ENCODE data around the gene CFTR.
"Not testable (repeated sequence)": the region's sequence is repeated elsewhere in the genome, so short reads cannot be mapped to it uniquely, and the experiment has no call there.

CFTR gene

DNA sequence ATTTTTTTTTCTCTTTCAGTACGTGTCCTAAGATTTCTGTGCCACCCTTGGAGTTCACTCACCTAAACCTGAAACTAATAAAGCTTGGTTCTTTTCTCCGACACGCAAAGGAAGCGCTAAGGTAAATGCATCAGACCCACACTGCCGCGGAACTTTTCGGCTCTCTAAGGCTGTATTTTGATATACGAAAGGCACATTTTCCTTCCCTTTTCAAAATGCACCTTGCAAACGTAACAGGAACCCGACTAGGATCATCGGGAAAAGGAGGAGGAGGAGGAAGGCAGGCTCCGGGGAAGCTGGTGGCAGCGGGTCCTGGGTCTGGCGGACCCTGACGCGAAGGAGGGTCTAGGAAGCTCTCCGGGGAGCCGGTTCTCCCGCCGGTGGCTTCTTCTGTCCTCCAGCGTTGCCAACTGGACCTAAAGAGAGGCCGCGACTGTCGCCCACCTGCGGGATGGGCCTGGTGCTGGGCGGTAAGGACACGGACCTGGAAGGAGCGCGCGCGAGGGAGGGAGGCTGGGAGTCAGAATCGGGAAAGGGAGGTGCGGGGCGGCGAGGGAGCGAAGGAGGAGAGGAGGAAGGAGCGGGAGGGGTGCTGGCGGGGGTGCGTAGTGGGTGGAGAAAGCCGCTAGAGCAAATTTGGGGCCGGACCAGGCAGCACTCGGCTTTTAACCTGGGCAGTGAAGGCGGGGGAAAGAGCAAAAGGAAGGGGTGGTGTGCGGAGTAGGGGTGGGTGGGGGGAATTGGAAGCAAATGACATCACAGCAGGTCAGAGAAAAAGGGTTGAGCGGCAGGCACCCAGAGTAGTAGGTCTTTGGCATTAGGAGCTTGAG lies at the start of gene CFTR:
TSS of gene CFTR (plus strand) at position 801 of the 830 bp plus-strand sequence. CDS start 70 bp downstream, outside the sequence.
- no peak for DNase-seq

DNA sequence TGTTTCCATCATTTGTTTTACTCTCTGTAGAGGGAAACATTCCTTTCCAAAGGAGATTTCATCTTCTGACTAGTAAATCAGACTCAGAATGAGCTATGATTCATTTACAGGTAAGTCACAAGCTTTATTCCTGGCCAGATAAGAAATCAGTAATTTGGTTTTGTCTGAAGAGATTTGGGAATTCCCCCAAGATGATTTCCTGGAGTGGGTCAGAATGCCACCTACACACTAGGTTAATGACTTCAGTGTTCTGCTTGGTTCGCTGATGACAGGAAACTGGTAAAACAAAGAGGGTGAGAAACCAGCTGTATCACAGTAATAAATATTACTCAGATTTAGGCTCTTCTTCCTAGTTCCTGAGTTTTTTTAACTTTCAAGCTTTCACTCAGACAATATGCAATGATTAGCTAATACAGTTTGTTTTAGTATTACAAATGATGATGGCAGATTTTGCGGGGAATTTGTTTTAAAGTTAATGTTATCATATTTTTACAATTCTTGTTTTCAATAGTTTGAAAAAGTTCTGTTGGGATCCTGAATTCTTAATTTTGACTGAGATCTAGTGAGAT lies 44.3 kb upstream of the CFTR start:
- DNase-seq: no peak

DNA sequence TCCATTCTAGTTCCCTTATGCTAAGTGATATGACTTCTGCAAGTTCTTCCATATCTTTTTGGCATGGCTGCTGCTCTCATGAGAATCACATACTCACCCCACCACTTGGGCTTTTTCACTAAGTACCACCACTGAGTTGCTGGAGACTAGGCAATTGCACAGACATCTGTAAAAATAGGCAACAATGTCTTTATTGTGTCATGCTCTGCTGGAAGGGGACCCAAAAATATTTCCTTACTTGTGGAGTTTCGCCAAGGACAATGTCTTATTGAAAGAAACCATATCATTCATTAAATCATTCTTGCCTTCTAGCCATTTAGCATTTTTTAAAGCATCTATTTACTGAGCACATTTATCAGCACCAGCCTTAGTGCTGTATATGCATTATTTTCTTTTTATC lies 35.2 kb upstream of the CFTR start:
- no peak for DNase-seq

DNA sequence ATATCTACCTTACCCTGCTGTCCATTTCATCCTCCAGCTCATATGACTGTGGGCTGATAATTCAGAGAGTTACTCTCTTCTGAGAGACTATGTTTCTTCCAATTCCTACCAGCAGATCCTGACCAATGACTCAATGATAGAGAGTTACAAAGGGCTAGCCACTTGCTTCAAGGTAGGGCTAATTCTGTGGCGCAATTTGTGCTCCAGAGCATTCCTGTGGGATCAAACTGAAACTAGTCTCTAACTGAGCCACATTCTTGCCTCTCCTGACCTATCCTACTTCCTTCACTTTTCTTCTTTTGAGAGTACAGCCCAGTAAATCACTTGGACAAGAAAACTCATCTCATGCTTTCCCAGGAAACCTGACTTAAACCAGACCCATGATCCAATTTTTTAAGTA lies 34.6 kb upstream of the CFTR start:
- no peak for DNase-seq

DNA sequence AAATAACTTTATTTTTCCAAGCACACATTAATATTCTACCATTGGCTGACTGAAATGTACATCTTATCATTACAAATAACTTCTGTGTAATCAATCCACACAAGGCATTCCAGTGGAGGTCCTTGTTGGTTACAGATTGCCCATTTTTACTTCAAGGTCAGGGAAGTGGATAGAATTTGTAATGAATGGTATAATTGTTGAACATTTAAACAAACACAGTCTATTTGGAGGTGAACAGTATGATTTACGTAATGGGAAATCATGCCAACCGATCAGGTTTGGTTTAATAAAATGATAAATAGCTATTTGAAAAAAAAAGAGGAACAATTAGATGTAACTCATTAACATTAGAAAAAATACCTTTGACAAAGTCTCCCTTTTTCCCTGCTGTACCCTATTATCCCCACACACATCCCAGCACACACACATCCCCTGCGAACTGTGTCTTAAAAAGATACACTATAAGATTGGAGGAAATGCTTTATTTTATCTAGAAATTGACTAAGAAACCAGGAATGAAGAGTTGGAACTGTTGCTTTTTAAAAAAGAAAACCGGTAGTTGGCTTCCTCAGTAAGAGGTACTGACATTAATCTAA lies 33.5 kb upstream of the CFTR start:
- no peak for DNase-seq

DNA sequence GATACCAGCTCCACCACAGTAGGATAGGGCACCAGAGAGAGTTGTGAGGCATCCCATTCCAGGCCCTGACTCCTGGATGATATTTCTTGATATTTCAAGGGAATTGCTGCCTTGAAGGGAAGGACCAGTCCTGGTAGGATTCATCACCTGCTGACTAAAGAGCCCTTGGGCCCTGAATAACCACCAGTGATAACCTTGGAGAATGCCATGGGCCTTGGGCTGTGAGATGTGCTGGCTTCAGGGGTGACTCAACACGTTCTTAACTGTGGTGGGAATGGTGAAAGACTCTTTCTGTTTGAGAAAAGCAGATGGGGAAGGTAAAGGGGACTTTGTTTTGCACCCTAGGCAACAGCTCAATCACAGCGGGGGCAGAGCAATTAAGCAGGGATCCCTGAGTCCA lies 31.2 kb upstream of the CFTR start:
- no peak for DNase-seq

DNA sequence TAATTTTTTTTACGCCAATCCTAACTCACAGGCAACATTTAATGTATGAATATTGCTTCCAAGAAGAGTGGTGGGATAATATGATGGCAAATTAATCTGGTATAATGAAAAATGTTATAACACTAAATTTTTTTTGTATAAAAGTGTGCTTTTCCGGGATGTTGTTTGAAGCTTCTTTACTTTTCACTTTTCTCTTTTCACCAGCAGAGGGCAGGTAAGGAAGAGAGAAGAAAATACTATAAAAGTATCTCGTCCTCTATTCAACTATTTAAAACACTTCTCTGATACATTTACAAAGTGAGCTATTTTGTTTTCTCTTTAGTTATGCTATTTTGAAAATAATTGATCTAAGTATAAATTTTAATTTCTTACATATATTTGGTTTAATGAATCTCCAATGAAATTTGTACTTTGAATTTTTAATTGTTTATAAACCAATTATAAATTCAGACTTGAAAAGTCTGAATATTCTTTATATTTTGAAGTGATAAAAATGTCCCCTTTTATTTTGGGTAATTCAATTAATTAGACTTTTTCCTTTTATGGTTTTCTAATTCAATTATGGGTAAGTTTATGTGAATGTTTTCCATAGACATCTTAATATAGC lies 20.7 kb upstream of the CFTR start:
- DNase-seq: no peak

DNA sequence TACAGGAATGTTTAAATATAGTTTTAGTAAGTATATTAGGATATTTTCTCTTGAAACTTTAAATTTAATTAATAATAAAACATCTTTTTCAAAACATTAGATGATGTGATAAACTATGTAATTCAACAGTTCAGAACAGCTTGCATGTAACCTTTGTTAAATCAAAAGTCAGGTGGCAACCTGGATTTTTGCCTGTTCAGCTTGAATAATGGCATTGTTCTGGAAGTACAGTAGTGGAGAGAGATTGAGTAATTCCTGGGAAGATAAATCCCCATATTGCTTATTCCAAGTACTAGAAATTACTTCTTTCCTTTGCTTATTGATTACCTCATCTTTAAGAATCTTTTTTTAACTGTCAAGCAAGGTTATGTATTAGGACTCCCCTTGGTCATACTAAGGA lies 20.1 kb upstream of the CFTR start:
- no peak for DNase-seq

DNA sequence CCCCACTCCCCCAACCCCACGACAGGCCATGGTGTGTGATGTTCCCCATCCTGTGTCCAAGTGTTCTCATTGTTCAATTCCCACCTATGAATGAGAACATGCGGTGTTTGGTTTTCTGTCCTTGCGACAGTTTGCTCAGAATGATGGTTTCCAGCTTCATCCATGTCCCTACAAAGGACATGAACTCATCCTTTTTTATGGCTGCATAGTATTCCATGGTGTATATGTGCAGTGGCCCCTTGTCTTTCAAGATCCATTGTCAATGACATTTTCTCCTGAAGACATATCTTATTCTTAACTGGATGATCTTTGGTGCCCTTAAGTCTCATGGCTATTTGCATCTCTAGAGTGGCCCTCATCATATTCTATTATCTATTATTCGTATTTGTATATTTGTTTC lies 19.0 kb upstream of the CFTR start:
- DNase-seq: not testable (repeated sequence)

DNA sequence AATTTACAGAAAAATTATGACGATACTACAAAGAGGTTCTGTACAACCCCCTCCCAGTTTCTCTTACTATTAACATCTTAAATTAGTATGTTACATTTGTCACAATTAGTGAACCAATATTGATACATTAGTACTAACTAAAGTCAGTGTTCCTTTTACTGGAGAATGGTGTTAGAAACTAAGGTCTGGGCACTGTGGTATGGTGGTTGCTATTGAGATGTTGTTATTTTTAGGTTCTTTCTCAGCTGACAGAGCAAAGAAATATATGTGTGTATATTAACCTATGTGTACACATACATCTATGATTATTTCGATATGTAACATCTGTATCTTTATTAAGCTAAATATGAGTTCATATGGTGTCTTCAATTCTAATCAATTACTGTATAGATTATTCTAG lies 11.7 kb upstream of the CFTR start:
- DNase-seq: no peak

DNA sequence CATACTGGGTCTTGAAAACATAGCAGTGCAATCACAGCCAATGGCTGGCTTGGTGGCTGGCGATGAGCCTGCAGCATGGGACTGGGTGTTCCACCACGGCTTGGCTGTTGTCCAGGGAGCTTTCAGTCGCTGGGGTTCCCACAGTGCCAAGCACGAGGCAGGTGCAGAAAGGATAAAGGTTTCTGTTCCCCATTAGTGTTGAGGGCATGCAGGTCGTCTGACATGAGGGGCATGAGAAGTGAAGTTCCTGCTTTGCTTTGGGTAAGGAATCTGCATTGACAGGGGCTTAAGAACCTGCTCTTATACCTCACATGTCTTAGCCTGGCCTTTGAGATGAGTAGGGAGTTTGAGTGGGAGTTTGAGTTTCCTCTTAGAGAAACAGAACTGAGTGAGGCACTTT lies 9.0 kb upstream of the CFTR start:
- DNase-seq: no peak

DNA sequence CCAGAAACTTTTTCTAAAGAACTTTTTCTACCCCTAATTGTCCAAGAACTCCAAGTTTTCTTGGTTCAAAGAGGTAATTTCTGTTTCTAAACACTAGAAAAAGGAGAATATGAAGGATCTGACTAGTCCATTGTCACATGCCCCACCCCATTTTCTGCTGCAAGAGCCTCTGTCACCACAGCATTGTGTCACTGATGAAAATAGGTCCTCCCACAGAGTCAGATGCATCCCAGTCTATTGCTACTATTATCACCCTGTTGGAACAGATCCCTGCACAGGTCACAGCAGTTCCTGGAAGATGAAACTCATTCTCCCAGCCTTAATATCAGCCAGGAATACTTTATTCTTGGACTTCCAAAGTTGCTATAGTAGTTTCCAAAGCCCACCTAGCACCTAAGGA lies 7.5 kb upstream of the CFTR start:
- DNase-seq: no peak

DNA sequence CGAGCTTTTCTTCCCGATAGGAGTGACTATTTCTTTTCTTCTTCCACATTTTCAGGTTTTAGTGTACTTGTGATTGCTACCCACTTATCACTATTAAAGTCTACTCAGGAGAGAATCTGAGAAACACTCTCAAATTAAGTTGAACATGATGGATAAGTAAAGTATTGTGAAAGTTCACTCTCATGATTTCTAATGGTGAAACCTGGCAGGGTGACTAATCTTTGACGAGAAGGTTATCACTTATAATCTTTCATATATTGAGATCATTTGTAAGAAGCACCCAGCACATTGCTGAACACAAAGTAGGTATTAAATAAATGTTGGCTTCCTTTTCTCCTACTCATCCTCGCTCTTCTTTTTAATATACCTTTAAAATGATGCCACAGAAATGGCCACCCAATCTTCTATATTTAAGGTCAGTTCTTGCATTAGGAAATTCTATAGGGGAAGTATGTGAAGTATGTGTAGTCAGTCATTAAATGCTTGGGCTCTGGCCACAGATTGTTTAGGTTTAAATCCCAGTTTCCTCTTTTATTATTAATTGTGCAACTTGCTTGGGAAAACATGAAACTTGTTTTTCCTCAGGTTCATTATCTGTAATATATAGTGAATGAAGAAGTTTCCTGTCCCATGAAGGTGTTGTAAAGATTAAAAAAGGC lies 3.1 kb upstream of the CFTR start:
- DNase-seq: no peak

DNA sequence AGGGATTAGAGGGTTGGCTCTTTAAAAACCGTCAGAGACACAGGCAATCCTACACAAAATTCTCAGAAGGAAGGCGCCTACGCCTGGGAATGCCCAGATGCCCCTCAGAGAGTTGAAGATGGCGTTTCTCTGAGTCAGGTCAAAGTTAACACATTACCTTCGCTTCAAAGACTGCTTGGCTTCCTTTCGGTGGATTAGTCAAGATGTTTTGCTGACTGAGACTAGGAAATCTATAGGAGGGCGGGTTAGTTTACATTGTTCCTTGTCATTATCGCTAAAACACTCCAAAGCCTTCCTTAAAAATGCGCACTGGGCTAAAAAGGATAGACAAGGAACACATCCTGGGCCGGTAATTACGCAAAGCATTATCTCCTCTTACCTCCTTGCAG lies 995 bp upstream of the CFTR start:
- DNase-seq: no peak

DNA sequence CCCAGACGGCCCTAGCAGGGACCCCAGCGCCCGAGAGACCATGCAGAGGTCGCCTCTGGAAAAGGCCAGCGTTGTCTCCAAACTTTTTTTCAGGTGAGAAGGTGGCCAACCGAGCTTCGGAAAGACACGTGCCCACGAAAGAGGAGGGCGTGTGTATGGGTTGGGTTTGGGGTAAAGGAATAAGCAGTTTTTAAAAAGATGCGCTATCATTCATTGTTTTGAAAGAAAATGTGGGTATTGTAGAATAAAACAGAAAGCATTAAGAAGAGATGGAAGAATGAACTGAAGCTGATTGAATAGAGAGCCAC lies 184 bp downstream of the CFTR start:
- no peak for DNase-seq

DNA sequence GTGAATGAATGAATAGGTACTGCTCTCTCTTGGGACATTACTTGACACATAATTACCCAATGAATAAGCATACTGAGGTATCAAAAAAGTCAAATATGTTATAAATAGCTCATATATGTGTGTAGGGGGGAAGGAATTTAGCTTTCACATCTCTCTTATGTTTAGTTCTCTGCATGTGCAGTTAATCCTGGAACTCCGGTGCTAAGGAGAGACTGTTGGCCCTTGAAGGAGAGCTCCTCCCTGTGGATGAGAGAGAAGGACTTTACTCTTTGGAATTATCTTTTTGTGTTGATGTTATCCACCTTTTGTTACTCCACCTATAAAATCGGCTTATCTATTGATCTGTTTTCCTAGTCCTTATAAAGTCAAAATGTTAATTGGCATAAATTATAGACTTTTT lies 1.2 kb downstream of the CFTR start:
- DNase-seq: no peak

DNA sequence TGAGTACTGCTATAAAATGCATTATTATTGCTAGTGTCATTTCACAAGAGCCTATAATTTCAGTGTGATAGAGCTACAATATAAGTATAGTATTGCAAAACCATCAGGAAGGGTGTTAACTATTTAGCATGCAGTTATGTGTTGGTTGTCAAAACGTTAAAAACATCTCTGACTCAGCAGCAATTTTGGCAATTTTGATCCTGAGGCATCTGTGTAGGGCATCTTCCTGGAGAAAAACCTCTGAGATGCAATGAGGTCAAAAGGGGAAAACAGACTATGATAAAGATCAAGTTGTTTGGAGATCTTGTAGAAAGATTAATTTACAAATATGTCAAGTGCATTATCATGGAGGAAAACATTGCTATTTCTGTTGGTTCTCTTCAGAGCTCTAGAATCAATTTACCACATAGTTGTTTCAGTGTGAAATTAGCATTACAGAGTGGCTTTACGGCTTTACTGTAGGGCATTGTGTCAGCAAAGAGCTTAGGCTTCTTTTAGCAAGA lies 5.3 kb downstream of the CFTR start:
- no peak for DNase-seq

DNA sequence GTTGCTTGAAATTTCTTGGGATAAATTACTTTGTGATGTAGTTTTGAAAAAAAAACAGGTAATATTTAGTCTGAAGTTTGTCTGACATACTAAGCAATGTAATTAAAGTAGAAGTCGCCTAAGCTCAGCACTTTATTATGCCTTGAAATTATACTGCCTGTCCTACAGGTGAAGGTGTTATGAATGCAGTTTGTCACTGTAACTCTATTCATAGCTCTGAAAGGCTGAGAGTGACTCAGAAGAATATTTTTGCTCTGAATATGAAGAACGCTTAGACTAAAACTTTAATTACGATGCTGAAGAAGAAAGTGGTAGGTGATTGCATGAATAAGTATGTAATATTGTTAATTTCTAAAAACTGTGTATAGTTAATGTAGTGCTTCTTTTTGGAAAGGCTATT lies 9.2 kb downstream of the CFTR start:
- no peak for DNase-seq

DNA sequence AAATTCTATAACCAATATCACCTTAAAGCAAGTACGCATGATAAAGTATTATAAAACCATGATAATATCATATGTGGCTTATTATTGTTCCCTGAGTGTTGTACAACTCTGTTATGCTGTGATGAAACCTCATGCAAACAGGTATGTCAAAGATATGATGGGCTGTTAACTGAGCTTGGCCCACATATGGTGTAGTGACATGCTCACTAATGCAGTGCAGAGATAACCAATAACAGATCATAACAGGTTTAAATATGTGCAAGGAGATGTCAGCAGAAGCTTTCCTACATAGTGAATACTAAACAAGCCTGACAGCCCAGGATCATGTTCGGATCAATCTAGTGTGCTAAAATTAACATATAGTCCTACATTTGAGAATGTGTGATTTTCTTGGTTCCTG lies 9.6 kb downstream of the CFTR start:
- no peak for DNase-seq

DNA sequence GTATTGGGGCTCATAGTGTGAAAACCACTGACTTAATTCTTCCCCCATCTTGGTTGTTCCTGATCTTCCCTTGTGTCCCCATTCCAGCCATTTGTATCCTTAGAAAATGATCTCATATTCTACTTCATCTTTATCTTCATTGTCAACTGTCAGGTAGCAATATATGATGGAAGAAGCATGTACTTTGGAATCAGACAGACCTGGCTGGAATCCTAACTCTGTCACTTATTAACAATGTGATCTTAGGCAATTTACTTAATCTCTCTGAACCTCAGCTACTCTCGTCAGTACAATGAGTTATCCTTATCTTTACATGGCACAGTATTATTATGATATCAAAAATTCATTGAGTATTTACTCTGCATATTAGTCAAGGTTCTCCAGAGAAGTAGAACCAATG lies 10.1 kb downstream of the CFTR start:
- no peak for DNase-seq

DNA sequence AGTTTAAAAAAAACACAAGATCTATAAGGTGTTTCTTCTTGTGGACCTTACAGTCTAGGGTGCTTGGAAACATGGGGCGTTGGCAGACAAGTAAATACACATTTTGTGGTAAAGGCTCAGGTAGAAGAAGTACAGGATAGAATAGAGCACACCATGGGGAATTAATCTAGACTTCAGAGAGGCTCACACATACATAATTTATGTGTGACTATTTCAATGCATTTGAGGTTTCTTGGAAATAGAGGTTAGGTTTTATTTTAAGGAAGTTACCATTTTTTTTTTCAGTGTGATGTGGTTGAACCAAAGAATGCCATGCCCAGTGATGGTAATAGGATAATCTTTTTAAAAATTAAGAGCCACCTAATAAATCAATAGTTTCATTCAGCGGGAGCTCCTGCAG lies 12.8 kb downstream of the CFTR start:
- no peak for DNase-seq

DNA sequence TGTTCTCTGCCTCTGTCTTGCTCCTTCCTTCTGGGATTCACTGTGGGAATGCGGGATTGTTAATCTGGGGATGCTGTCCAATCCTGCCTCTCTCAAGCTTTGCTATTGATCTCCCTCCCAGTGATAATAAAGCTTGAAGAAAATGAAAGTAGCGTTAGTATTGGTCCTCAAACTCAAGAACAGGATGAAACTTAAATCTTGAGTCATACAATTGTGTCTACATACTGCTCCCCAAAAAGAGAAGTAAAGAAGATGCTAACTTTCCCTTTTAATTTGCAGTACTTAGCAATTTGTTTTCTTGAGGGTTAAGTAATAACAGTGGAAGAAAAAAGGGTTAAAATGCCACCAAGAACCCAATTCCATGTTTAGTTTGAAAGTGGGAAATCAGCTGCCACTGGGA lies 13.6 kb downstream of the CFTR start:
- no peak for DNase-seq

DNA sequence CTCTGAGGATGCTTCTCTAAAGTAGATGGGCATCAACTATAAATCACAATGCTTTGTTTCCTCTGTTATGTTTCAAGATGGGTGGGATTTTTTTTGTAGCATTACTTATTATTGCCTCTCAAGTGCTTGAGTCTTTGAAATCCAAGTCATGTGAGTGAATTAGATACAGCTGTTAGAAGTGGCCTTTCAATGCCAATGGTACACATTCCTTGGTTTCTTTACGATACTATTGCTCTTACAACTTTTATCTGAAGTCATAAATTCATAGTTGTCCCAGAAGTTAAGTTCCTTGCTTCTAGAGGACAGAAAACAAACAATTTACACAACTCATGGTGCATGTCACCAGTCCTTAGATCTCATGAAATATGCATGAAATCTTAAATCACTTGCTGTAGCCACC lies 15.5 kb downstream of the CFTR start:
- DNase-seq: no peak

DNA sequence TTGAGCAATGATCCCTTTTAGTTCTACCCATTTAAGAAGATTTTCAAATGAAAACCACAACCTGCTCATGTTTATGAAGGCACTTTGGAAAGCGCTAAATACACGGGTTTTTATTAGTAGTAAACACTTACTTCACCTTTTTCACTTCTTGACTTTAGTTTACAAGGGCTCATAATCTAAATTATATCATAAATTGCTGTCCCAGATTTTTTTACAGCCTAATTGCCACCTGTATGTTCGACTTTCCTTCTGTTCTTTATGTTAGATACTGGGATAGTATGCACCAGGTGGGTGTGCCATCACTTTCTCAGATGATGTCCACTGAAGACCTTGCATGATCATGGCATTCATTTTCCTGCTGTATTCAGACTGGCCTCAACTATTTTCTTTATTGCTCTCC lies 22.5 kb downstream of the CFTR start:
- no peak for DNase-seq
